HL-60/S4 treated with phorbol 12-myristate 13-acetate at 8.2 ng/mL for 4 days and 3 days (cell line): ENCODE data around the gene TBC1D8.

Source experiments
- in situ Hi-C: fragments of 300-500 bp; cut with MboI; formaldehyde crosslinking; loops from 2 replicates; pipeline ENCODE4 v1.15.0; 2022; ENCODE audit warnings: low sequenced_read_pairs

Gene TBC1D8

GRCh38 chr2:101038455-101039255 is 112.5 kb downstream of the TBC1D8 start:
- in situ Hi-C loops, result loop anchor here (25.0 kb wide), 1 partner anchor 124 kb away; the partner anchor contains the start of gene TBC1D8

DNA sequence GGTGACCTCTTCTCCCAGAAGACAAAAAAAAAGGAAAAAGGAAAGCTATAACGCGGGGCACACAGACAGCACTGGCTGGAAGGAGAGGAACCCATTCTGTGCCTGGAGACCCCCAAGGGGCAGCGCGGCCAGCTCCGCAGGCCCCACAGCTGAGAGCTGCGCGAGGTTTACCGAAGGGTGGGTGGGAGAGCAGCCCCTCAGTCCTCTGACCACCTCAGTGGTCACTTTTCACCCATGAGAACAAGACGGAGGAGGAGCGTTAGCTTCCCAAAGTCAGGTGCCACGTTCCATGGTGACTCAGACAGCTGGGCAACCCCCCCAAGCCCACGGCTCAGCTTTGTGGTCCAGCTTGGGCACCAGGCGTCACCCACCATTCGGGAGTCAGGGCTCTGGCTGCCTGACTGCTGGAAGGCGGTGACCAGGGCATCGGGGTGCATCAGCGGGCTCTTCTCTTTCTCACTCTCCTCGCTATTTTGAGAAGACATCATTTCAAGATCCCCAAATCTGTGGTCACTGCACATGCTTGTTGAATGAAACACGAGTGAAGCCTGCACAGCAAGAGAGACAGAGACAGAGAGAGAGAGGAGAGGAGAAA is 113.9 kb downstream of the TBC1D8 start:
- in situ Hi-C loops, result loop anchor here (25.0 kb wide), 1 partner anchor 125 kb away; the partner anchor contains the start of gene TBC1D8

DNA sequence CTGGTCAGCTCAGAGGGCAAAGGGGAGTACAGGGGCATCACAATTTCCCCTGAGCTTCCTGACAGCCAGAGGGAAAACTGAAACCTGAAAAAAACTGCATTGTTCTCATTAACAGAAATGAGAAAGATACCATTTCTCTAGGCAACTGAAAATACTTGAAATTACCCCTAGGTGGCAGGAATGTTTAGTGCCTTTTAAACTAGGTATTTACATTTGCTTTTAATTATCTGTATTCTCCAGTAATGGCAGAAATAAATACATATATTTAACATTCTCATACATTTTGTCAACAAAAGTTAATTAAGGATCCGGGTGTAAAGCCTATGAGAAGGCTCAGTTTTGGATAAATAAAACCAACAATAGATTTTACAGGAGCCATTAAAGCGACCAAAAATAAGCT is 114.6 kb downstream of the TBC1D8 start:
- in situ Hi-C loops, result loop anchor here (25.0 kb wide), 1 partner anchor 126 kb away; the partner anchor contains the start of gene TBC1D8

DNA sequence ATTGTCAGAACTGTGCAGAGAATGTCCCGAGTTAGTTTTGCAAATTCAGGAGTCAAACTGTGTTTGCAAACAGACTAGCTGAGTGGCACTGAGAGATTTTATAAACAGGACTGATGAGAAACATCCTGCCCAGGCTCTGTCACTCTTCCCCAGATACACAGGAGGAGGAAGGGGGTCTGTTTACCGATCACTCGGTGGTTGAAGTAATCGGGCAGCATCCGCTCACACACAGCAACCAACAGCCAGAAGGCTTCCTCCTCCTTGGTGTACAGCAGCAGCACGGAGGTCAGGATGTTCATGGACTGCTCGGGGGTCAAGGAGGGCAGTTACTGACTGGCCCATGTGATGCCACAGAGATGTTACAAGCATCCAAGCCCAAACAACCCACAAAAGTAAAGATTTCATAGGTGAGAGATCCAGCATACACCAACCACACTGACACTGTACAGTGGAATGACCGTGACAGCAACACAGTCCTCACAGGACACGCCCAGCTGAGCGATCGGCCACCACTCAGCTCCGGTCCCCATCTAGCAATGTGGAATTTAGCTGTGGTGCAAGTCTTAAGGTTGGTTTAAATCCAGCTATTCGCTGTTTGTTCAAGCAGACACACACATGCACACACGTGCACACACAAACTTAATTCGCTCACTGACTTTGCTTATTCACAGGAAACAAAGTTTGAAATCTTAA is 119.0 kb downstream of the TBC1D8 start:
- in situ Hi-C loops, result loop anchor here (25.0 kb wide), 1 partner anchor 130 kb away; the partner anchor contains the start of gene TBC1D8

DNA sequence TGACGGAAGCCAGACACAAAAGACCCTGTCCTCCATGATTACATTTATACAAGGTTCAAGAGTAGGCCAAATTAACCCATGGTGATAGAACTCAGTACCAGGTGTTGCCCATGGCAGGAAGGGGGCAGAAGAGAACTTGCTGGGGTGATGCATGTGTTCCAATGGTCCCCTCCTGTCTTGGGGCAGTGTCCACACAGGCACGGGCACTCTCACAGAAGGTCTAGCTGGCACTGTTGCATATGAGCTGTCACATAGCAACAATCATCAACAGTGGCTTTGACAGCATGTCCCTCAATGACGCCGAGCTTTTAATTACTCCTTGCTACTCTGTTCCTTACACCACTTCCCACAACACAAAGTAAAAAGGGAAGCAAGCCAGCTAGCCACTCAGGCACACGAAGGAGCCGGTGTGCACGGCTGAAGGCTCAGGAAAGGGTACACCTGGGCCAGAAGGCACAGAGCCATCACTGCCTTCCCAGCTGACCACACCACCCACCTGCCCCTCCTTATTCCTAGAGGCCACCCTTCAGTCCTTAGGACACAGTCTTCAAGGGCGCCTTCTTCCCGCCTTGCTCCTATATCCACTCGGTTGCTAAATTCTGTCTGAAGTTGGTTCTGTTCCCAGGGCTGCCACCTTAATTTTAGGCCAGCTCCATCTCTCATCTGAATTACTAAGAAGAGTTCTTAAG is 120.2 kb downstream of the TBC1D8 start:
- in situ Hi-C loops, result loop anchor here (25.0 kb wide), 1 partner anchor 131 kb away; the partner anchor contains the start of gene TBC1D8

GRCh38 chr2:101027852-101028251 is 123.3 kb downstream of the TBC1D8 start:
- in situ Hi-C loops, result loop anchor here (25.0 kb wide), 1 partner anchor 134 kb away; the partner anchor contains the start of gene TBC1D8

DNA sequence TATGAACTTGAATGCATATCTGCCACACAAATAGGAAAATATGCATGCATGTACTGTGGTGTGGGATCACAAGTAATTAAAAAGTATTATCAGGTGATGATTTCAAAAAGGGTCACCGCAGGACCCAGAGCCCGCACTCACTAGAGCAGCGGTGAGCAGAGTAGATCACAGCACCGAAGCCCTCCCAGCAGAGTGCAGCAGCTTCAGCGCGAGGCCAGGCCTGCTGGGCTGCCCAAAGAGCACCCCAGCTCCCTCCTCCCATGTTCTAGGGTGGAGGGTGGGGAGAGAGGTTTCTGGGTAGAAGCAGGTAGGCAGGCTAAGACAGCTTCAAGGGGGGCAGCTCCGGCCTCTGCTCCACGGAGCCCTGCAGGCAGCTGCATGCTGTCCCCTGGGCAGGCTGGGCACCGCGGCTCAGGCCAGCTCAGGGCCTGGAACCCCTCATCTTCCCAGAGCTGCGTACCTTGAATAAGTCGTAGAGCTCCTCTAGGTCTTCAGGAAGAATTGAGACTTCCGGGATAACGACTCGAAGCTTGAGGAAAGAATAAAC is 124.2 kb downstream of the TBC1D8 start:
- in situ Hi-C loops, result loop anchor here (25.0 kb wide), 1 partner anchor 135 kb away; the partner anchor contains the start of gene TBC1D8

DNA sequence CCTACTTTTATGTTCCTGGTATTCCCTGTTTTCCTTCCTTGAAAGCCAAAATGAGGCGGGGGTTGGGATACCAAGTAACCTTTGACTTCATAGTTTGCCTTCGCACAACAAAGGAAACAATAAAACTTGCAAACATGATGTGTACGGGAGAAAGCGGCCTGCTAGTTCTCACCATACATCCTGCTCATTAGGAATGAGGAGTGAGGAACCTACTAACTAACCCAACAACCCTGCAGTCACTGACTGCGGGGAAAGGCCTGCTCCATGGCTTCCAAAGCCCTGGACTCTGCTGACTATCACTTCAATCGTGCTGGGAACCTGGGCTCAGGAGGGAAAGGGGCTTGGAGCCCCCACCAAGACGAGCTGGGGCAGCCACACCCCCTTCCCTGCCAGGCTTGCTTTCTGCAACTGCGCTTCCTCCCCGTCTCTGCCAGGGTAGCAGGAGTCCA is 124.9 kb downstream of the TBC1D8 start:
- in situ Hi-C loops, result loop anchor here (25.0 kb wide), 1 partner anchor 136 kb away; the partner anchor contains the start of gene TBC1D8

DNA sequence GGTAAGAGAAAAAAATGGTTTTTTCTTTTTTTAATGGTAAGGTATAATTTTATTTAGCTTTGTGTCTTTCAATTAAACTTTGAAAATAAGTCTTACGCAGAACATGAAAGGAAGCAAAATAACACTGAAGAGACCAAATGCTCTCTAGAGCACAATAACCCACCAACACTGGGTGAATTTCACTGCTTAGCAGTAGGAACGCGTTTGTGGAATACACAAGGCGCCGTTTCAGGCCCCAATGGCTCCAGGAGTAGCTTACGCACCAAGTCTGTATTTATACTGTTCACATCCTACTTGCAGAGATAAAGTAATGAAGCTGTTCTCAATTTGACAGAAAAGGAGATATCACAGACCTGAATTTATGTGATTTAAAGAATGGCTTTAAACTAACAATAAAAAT is 125.6 kb downstream of the TBC1D8 start:
- in situ Hi-C loops, result loop anchor here (25.0 kb wide), 1 partner anchor 137 kb away; the partner anchor contains the start of gene TBC1D8

GRCh38 chr2:101023327-101024107 is 127.7 kb downstream of the TBC1D8 start:
- in situ Hi-C loops, result no loop called here

DNA sequence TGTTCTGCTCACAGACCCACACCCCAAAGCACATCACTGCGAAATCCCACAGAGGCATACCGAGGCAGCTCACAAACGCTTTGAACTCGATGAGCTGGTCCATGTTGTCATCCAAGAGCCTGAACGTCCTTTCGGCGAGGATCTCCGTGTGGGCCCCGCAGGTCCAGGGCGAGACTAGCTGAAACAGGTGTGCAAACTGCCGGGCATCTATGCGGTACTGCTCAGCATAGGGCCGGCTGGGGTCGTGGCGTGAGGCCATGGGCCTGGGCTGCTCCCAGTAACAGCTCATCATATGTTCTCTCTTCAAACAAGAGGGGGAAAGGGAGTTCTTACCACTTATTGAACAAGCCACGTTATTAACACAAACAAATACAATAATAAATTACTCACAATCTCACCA is 129.0 kb downstream of the TBC1D8 start:
- in situ Hi-C loops, result no loop called here

- in situ Hi-C loops, result no loop called here
These were observed 132.2 kb downstream of the TBC1D8 start for GRCh38 chr2:101018934-101019333.

- in situ Hi-C loops, result no loop called here
These were observed 133.8 kb downstream of the TBC1D8 start for GRCh38 chr2:101017371-101017770.

- in situ Hi-C loops, result no loop called here
These were observed 136.8 kb downstream of the TBC1D8 start for GRCh38 chr2:101014264-101014857.

- in situ Hi-C loops, result no loop called here
These were observed 138.4 kb downstream of the TBC1D8 start for GRCh38 chr2:101012706-101013181.

DNA sequence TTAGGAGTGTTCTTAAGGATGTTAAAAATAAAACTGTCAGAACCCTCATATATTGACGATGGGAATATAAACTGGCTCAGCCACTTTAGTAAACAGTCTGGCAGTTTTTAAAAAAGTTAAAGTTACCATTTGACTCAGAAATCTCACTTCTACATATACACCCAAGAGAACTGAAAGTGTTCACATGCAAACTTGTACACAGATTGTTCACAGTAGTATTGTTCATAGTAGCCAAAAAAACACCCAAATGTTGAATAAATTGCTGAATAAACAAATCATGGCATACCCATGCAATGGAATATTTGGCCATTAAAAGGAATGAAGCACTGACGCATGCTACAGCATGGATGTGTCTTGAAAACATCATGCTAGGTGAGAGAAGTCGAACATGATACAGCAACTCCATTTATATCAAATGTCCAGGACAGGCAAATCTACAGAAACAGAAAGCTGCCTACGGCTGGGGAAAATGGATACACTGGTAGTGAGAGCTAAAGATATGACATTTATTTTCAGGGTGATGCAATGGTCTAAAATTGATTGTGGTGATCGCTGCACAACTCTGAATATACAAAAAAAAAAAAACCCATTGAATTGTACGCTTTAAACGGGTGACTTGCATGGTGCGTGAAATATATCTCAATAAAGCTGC is 139.0 kb downstream of the TBC1D8 start:
- in situ Hi-C loops, result no loop called here

GRCh38 chr2:101011152-101011551 is 140.0 kb downstream of the TBC1D8 start:
- in situ Hi-C loops, result no loop called here
